SU-DHL-6 (cell line): Measurements from ENCODE around the gene TBC1D22A.

Experiments
- CTCF ChIP-seq: fragments of 200-600 bp; sonication (generic); IDR thresholded peaks from one replicate; pipeline ENCODE4 v1.5.1; 2017; ENCODE audit warnings: antibody characterized with exemption, mild to moderate bottlenecking, low read length, moderate library complexity; ENCODE audit not compliant: insufficient read depth, poor library complexity, severe bottlenecking
- EZH2phosphoT487 ChIP-seq: fragments of 200-600 bp; sonication (generic), shearing (Covaris generic); conservative IDR thresholded peaks from 2 replicates; pipeline ENCODE4 v1.6.1; 2018; ENCODE audit warnings: mild to moderate bottlenecking, antibody characterized with exemption, low read length, moderate library complexity, mixed read lengths

GRCh38 chr22:47124961-47125360, 362.5 kb downstream of the TBC1D22A start:
- TF ChIP-seq CTCF (no peak), EZH2phosphoT487 (no peak)
